CD4-positive, alpha-beta T cell (primary cell): ENCODE measurements around the gene LSAMP. TPM values are rescaled to one million over a fixed set of nuclear protein-coding genes. Genes with fewer than 3 reads are reported as not detected.

Experiments
- ATAC-seq: fragments of 200-7000 bp; cut with Tn5 transposase; one replicate; pipeline ENCODE4 v1.10.0; 2022; ENCODE audit warnings: mild to moderate bottlenecking; ENCODE audit not compliant: poor library complexity
- CTCF ChIA-PET: fragments of 350-600 bp; sonication (Branson Sonifier 250); formaldehyde crosslinking; loops from one replicate; lab custom pipeline; 2021; ENCODE audit warnings: antibody characterized with exemption, inconsistent platforms; lab: Charles Lee
- POLR2A ChIA-PET: fragments of 350-600 bp; sonication (Branson Sonifier 250); formaldehyde crosslinking; loops from one replicate; lab custom pipeline; 2021; ENCODE audit warnings: antibody characterized with exemption, inconsistent platforms; lab: Charles Lee
- DNase-seq, 14 experiments: peaks; one replicate each; pipeline ENCODE4 v3.0.0-alpha.2; 2013 to 2020; ENCODE audit warnings: mixed read lengths in 2 of 14
- H3K27ac ChIP-seq, 2 donors: one replicate each; pipeline versions ENCODE4 v1.5.1 to v1.7.0; 2013; ENCODE audit warnings: low read length in 2 of 2, low read depth in 1 of 2, mild to moderate bottlenecking in 1 of 2
- H3K27me3 ChIP-seq, 2 experiments: 1 replicate in 1 of 2; 2 replicates in 1 of 2; pipeline versions ENCODE4 v1.6.1 to v1.7.0; 2013; ENCODE audit warnings: low read length in 2 of 2, control low read depth in 1 of 2, mild to moderate bottlenecking in 1 of 2, moderate library complexity in 1 of 2; ENCODE audit not compliant: insufficient read depth in 2 of 2, control insufficient read depth in 1 of 2
- H3K36me3 ChIP-seq: one replicate; pipeline ENCODE4 v1.6.1; 2013; ENCODE audit warnings: low read length, control low read depth; ENCODE audit not compliant: insufficient read depth
- H3K4me1 ChIP-seq: one replicate; pipeline ENCODE4 v1.6.1; 2013; ENCODE audit warnings: low read length, control low read depth; ENCODE audit not compliant: insufficient read depth
- H3K4me3 ChIP-seq: one replicate; pipeline ENCODE4 v1.5.1; 2013; ENCODE audit warnings: mild to moderate bottlenecking, low read length, moderate library complexity
- H3K9me3 ChIP-seq, 2 experiments: 1 replicate in 1 of 2; 2 replicates in 1 of 2; pipeline versions ENCODE4 v1.6.1 to v1.7.0; 2013; ENCODE audit warnings: low read length in 2 of 2, mild to moderate bottlenecking in 2 of 2, control low read depth in 1 of 2, moderate library complexity in 1 of 2; ENCODE audit not compliant: control insufficient read depth in 1 of 2, insufficient read depth in 1 of 2
- H3K27ac Mint-ChIP-seq: one replicate; pipeline ENCODE4 v1.8.0; 2020; ENCODE audit warnings: mixed read lengths
- H3K27me3 Mint-ChIP-seq: one replicate; pipeline ENCODE4 v1.8.0; 2021; ENCODE audit warnings: mixed read lengths
- H3K36me3 Mint-ChIP-seq: one replicate; pipeline ENCODE4 v1.8.0; 2021; ENCODE audit warnings: low read depth, mixed read lengths
- H3K4me1 Mint-ChIP-seq: one replicate; pipeline ENCODE4 v1.8.0; 2021; ENCODE audit warnings: low read depth, mixed read lengths
- H3K4me3 Mint-ChIP-seq: one replicate; pipeline ENCODE4 v1.8.0; 2020; ENCODE audit warnings: mild to moderate bottlenecking, mixed read lengths
- H3K9me3 Mint-ChIP-seq: one replicate; pipeline ENCODE4 v1.8.0; 2020; ENCODE audit warnings: mixed read lengths
- intact Hi-C, 2 experiments: fragments of 100-400 bp; cut with DNase I in 1 of 2; cut with micrococcal nuclease in 1 of 2; formaldehyde crosslinking; loops; one replicate each; pipeline versions ENCODE4 v1.15.1 to v1.9.0; 2023 to 2025; cut with DNase I, micrococcal nuclease
- total RNA-seq, 174 experiments: library from RNA in 2 of 174; stranded (reverse) in 2 of 174; gene quantifications; one replicate each; pipeline ENCODE4 v1.2.3 and lab custom pipeline; 2021 to 2026
- TF ChIP-seq, protein P1 (sequence below): fragments of 200-600 bp; IDR thresholded peaks from one replicate; pipeline ENCODE4 v1.8.0; 2022; ENCODE audit warnings: antibody characterized with exemption, mild to moderate bottlenecking

The LSAMP gene
- total RNA-seq, 2 experiments from 2014 or later: not detected

GRCh38 chr3:116314476-116314875 is 130.8 kb downstream of the LSAMP start:
- no peak for DNase-seq
- Histone ChIP-seq H3K4me1 (no peaks in the 10 kb centered on the region), H3K4me3 (no peak overlapping the region), H3K9me3 (peaks cover 0 to 8% of the 10 kb centered on the region in 2 experiments), H3K27ac (no peak overlapping the region), H3K27me3 (no peaks in the 10 kb centered on the region), H3K36me3 (no peaks in the 10 kb centered on the region)
- no peaks in the 10 kb centered on the region for H3K27me3 Mint-ChIP-seq
- H3K4me1 Mint-ChIP-seq: no peaks in the 10 kb centered on the region
- TF ChIP-seq, protein P1, sequence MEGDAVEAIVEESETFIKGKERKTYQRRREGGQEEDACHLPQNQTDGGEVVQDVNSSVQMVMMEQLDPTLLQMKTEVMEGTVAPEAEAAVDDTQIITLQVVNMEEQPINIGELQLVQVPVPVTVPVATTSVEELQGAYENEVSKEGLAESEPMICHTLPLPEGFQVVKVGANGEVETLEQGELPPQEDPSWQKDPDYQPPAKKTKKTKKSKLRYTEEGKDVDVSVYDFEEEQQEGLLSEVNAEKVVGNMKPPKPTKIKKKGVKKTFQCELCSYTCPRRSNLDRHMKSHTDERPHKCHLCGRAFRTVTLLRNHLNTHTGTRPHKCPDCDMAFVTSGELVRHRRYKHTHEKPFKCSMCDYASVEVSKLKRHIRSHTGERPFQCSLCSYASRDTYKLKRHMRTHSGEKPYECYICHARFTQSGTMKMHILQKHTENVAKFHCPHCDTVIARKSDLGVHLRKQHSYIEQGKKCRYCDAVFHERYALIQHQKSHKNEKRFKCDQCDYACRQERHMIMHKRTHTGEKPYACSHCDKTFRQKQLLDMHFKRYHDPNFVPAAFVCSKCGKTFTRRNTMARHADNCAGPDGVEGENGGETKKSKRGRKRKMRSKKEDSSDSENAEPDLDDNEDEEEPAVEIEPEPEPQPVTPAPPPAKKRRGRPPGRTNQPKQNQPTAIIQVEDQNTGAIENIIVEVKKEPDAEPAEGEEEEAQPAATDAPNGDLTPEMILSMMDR: no peak
- H3K9me3 Mint-ChIP-seq: peaks cover 2% of the 10 kb centered on the region
- no peak for ATAC-seq
- ChIA-PET POLR2A (no interaction called here), CTCF (no interaction called here)
- intact Hi-C loops: no loop called here
- H3K36me3 Mint-ChIP-seq: no peaks in the 10 kb centered on the region
- no peak overlapping the region for H3K4me3 Mint-ChIP-seq
- no peak overlapping the region for H3K27ac Mint-ChIP-seq

GRCh38 chr3:116306720-116307119 is 138.6 kb downstream of the LSAMP start:
- ChIA-PET POLR2A (no interaction called here), CTCF (no interaction called here)
- H3K27me3 ChIP-seq: no peaks in the 10 kb centered on the region
- H3K4me1 ChIP-seq: no peaks in the 10 kb centered on the region
- no peak overlapping the region for H3K4me3 ChIP-seq
- no peaks in the 10 kb centered on the region for H3K9me3 ChIP-seq
- Mint-ChIP-seq H3K27ac (no peak overlapping the region), H3K27me3 (no peaks in the 10 kb centered on the region), H3K4me1 (no peaks in the 10 kb centered on the region), H3K4me3 (no peak overlapping the region), H3K36me3 (no peaks in the 10 kb centered on the region), H3K9me3 (peaks cover 4% of the 10 kb centered on the region)
- ATAC-seq (no peak), DNase-seq (no peak)
- TF ChIP-seq, protein P1: no peak
- H3K27ac ChIP-seq: no peak overlapping the region
- H3K36me3 ChIP-seq: no peaks in the 10 kb centered on the region
- intact Hi-C loops: no loop called here

GRCh38 chr3:116306149-116306548 is 139.1 kb downstream of the LSAMP start:
- no peaks in the 10 kb centered on the region for H3K36me3 ChIP-seq
- H3K4me3 ChIP-seq: no peak overlapping the region
- no peaks in the 10 kb centered on the region for H3K27me3 ChIP-seq
- H3K9me3 ChIP-seq: no peaks in the 10 kb centered on the region
- no peaks in the 10 kb centered on the region for H3K36me3 Mint-ChIP-seq
- ATAC-seq (no peak), DNase-seq (no peak)
- TF ChIP-seq, protein P1: no peak
- no peak overlapping the region for H3K27ac Mint-ChIP-seq
- H3K9me3 Mint-ChIP-seq: peaks cover 4% of the 10 kb centered on the region
- no peak overlapping the region for H3K4me3 Mint-ChIP-seq
- no peak overlapping the region for H3K27ac ChIP-seq
- intact Hi-C loops: no loop called here
- H3K4me1 Mint-ChIP-seq: no peaks in the 10 kb centered on the region
- no peaks in the 10 kb centered on the region for H3K27me3 Mint-ChIP-seq
- POLR2A ChIA-PET: no interaction called here
- no peaks in the 10 kb centered on the region for H3K4me1 ChIP-seq
- CTCF ChIA-PET: no interaction called here
